H1 (cell line): ENCODE measurements around the gene INTS7.

Experiments used
- CREB1 ChIP-seq: IDR thresholded peaks from 2 replicates; pipeline ENCODE4 v1.6.1; 2012; ENCODE audit warnings: inconsistent platforms
- EP300 ChIP-seq, 2 experiments: IDR thresholded peaks; 1 replicate in 1 of 2; 2 replicates in 1 of 2; pipeline ENCODE4 v1.6.1; 2011 to 2012; ENCODE audit warnings: low read depth in 2 of 2, low read length in 2 of 2, mild to moderate bottlenecking in 2 of 2, borderline replicate concordance in 1 of 2, inconsistent platforms in 1 of 2, moderate library complexity in 1 of 2
- EZH2 ChIP-seq: fragments of 200-600 bp; sonication (generic); IDR thresholded peaks from 2 replicates; pipeline ENCODE4 v1.7.1; 2012; ENCODE audit warnings: low read depth, mild to moderate bottlenecking, moderate library complexity, low read length, inconsistent platforms; ENCODE audit not compliant: severe bottlenecking
- KDM1A ChIP-seq: fragments of 200-600, 300-600 bp; sonication (generic); IDR thresholded peaks from 2 replicates; pipeline ENCODE4 v1.7.1; 2016; ENCODE audit warnings: mild to moderate bottlenecking, low read length, borderline replicate concordance
- MAFK ChIP-seq: IDR thresholded peaks from 2 replicates; pipeline ENCODE4 v1.6.1; 2012; ENCODE audit warnings: low read depth, mild to moderate bottlenecking, improper control_type of control experiment, low read length
- NRF1 ChIP-seq: IDR thresholded peaks from 2 replicates; pipeline ENCODE4 v1.6.1; 2011; ENCODE audit warnings: mild to moderate bottlenecking, low read depth, low read length, improper control_type of control experiment
- POLR2A ChIP-seq, 2 experiments: IDR thresholded peaks; 1 replicate in 1 of 2; 2 replicates in 1 of 2; pipeline ENCODE4 v1.6.1; 2011; ENCODE audit warnings: low read depth in 2 of 2, low read length in 2 of 2, mild to moderate bottlenecking in 2 of 2; ENCODE audit errors: control extremely low read depth in 1 of 2
- POLR2AphosphoS5 ChIP-seq: IDR thresholded peaks from 2 replicates; pipeline ENCODE4 v1.6.1; 2011; ENCODE audit warnings: low read depth, low read length
- RAD21 ChIP-seq, 2 experiments: IDR thresholded peaks in 1 of 2; conservative IDR thresholded peaks in 1 of 2; 2 replicates each; pipeline ENCODE4 v1.6.1; 2011; ENCODE audit warnings: low read depth in 2 of 2, low read length in 2 of 2, improper control_type of control experiment in 1 of 2, inconsistent platforms in 1 of 2, mild to moderate bottlenecking in 1 of 2, moderate library complexity in 1 of 2
- SIRT6 ChIP-seq: IDR thresholded peaks from one replicate; pipeline ENCODE4 v1.7.1; 2012; ENCODE audit warnings: low read length, inconsistent platforms
- SRF ChIP-seq: IDR thresholded peaks from 2 replicates; pipeline ENCODE4 v1.6.1; 2011; ENCODE audit warnings: mild to moderate bottlenecking, low read depth, low read length, moderate library complexity
- TF ChIP-seq, protein P1 (sequence below), 3 experiments: IDR thresholded peaks; 1 replicate in 2 of 3; 2 replicates in 1 of 3; pipeline versions ENCODE4 v1.5.1 to v1.6.1; 2011; ENCODE audit warnings: low read length in 3 of 3, mild to moderate bottlenecking in 3 of 3, inconsistent platforms in 2 of 3, low read depth in 1 of 3, moderate library complexity in 1 of 3; ENCODE audit not compliant: insufficient read depth in 1 of 3; ENCODE audit errors: control extremely low read depth in 1 of 3
- TF ChIP-seq, protein P2 (sequence below): IDR thresholded peaks from 2 replicates; pipeline ENCODE4 v1.6.1; 2012; ENCODE audit warnings: inconsistent platforms

DNA sequence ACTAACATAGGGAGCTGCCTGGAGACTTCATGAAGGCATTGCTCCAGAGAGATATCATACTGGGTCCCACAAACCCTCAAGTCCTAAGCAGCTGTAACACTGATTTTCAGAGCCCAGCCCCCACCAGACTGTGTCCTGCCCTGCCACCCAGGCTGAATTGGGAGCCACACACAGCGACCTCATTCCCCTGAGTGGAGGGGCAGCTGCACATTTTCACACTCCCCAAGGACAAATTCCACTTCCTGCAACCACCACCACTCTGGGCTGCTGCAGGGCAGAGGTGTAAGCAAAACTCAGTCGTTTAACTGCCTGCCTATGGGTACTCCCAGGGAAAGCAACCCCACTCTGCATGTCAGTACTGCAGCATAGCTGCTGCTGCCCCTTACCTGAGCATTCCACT lies 20.0 kb upstream of the INTS7 start:
- no peak for TF ChIP-seq MAFK
- TF ChIP-seq POLR2A (IDR thresholded peaks at IDR 0.05; ENCODE audit: control extremely low read depth in 1 of 2, low read depth in 2 of 2, low read length in 2 of 2) = no peak
- TF ChIP-seq SRF = no peak
- no peak for TF ChIP-seq NRF1
- no peak for TF ChIP-seq SIRT6
- TF ChIP-seq EZH2 = no peak
- TF ChIP-seq, protein P1, sequence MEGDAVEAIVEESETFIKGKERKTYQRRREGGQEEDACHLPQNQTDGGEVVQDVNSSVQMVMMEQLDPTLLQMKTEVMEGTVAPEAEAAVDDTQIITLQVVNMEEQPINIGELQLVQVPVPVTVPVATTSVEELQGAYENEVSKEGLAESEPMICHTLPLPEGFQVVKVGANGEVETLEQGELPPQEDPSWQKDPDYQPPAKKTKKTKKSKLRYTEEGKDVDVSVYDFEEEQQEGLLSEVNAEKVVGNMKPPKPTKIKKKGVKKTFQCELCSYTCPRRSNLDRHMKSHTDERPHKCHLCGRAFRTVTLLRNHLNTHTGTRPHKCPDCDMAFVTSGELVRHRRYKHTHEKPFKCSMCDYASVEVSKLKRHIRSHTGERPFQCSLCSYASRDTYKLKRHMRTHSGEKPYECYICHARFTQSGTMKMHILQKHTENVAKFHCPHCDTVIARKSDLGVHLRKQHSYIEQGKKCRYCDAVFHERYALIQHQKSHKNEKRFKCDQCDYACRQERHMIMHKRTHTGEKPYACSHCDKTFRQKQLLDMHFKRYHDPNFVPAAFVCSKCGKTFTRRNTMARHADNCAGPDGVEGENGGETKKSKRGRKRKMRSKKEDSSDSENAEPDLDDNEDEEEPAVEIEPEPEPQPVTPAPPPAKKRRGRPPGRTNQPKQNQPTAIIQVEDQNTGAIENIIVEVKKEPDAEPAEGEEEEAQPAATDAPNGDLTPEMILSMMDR (IDR thresholded peaks at IDR 0.05; ENCODE audit: control extremely low read depth in 1 of 3, insufficient read depth in 1 of 3, low read depth in 1 of 3, low read length in 3 of 3) = no peak
- TF ChIP-seq POLR2AphosphoS5 = no peak
- no peak for TF ChIP-seq RAD21 (IDR thresholded peaks at IDR 0.05 in 1 of 2, conservative IDR thresholded peaks at IDR 0.05 in 1 of 2; ENCODE audit: low read depth in 2 of 2, low read length in 2 of 2)
- TF ChIP-seq EP300 (IDR thresholded peaks at IDR 0.05; ENCODE audit: borderline replicate concordance in 1 of 2, low read depth in 2 of 2, low read length in 2 of 2) = no peak
- TF ChIP-seq, protein P2, sequence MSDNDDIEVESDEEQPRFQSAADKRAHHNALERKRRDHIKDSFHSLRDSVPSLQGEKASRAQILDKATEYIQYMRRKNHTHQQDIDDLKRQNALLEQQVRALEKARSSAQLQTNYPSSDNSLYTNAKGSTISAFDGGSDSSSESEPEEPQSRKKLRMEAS = no peak
- no peak for TF ChIP-seq KDM1A
- no peak for TF ChIP-seq CREB1
